ENCODE results near the gene ARNT2. TPM values are rescaled to one million over a fixed set of nuclear protein-coding genes. Genes with fewer than 3 reads are reported as not detected.

The ARNT2 gene
- total RNA-seq, 1 donor from 2014 or later = 72.4 TPM

GRCh38 chr15:80591938-80592825 lies 188.0 kb downstream of the ARNT2 start:
- peaks cover 4% of the 10 kb centered on the region for H3K4me1 Mint-ChIP-seq (ENCODE audit: unreplicated experiment)
- no peak for DNase-seq (ENCODE audit: extremely low spot score, unreplicated experiment)
- no peaks in the 10 kb centered on the region for H3K9me3 Mint-ChIP-seq (ENCODE audit: unreplicated experiment)
- TF ChIP-seq CTCF (IDR thresholded peaks at IDR 0.05) = no peak
- peaks cover 47% of the 10 kb centered on the region for H3K36me3 Mint-ChIP-seq (ENCODE audit: unreplicated experiment)
- no peaks in the 10 kb centered on the region for H3K27me3 Mint-ChIP-seq (ENCODE audit: unreplicated experiment)
- no peak overlapping the region for H3K4me3 Mint-ChIP-seq (ENCODE audit: unreplicated experiment)
- no peak overlapping the region for H3K27ac Mint-ChIP-seq (ENCODE audit: unreplicated experiment)

DNA sequence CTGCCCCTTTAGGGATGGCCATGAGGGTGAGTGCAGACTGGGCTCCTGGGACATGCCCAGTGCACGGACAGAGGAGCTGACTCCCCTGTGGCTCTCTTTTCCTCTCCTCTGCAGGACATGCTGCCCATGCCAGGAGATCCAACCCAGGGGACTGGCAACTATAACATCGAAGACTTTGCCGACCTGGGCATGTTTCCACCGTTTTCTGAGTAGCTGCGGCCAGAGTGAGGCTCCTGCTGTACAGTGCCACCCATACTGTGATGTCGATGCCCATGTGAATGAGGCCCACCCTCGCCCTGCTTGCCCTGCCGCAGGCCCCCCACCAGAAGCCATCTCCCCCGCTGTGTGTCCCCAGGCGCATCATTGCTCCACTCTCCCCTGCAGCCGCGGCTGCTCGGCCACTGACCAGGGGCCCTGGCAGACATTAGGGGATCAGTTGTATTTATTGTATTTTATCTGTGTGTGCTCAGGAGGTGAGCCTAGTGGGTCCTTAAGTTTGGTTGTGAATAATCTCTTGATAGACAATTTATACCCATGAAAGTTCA lies 189.4 kb downstream of the ARNT2 start:
- peaks cover 42% of the 10 kb centered on the region for H3K36me3 Mint-ChIP-seq (ENCODE audit: unreplicated experiment)
- H3K27me3 Mint-ChIP-seq (ENCODE audit: unreplicated experiment) = no peaks in the 10 kb centered on the region
- no peak for DNase-seq (ENCODE audit: extremely low spot score, unreplicated experiment)
- no peak overlapping the region for H3K4me3 Mint-ChIP-seq (ENCODE audit: unreplicated experiment)
- no peaks in the 10 kb centered on the region for H3K9me3 Mint-ChIP-seq (ENCODE audit: unreplicated experiment)
- TF ChIP-seq CTCF (IDR thresholded peaks at IDR 0.05) = no peak
- H3K27ac Mint-ChIP-seq (ENCODE audit: unreplicated experiment) = no peak overlapping the region
- no peaks in the 10 kb centered on the region for H3K4me1 Mint-ChIP-seq (ENCODE audit: unreplicated experiment)

DNA sequence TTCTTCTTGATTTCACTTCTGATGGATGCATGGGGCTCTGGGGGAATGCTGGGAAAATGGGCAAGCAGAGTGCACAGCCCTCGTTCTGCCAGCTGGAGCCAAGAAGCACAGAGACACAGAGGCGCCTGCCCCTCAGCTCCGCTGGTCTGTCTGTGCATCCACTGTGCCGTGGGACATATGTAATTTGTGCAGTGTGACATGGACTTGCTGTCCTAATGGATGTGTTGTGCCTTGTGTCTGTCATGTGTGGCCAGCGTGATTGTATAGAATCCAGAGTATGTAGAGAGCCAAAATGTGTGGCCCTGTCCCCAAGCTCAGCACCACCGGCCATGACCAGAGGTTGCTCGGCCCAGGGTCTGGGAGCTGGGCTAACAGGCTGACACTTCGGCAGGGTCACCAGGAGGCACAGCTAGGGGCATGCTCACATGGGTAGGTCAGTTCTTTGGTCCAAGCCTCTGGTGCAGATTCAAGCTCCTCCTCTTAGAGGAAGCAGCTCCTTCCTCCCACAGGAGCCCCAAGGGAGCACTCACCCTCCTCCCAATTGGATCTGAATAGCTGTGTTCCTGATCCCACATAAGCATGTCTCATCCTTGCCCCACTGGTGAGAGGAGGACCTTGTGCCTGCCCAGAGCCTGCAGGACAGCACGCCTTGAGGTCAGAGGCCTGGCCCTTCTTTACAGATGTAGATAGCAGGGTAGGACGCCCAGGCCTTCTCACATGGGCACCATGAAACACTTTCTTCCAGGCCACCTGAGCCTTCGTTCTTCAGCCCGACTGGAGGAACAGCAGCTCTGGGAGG lies 190.1 kb downstream of the ARNT2 start:
- Mint-ChIP-seq H3K27ac (ENCODE audit: unreplicated experiment) (no peak overlapping the region), H3K9me3 (ENCODE audit: unreplicated experiment) (peaks cover 4% of the 10 kb centered on the region), H3K36me3 (ENCODE audit: unreplicated experiment) (peaks cover 41% of the 10 kb centered on the region), H3K27me3 (ENCODE audit: unreplicated experiment) (no peaks in the 10 kb centered on the region), H3K4me1 (ENCODE audit: unreplicated experiment) (peaks cover 1% of the 10 kb centered on the region), H3K4me3 (ENCODE audit: unreplicated experiment) (no peak overlapping the region)
- DNase-seq (ENCODE audit: extremely low spot score, unreplicated experiment) = no peak
- TF ChIP-seq CTCF (IDR thresholded peaks at IDR 0.05) = no peak

GRCh38 chr15:80595396-80595795 lies 191.2 kb downstream of the ARNT2 start:
- no peak for TF ChIP-seq CTCF (IDR thresholded peaks at IDR 0.05)
- Mint-ChIP-seq H3K36me3 (ENCODE audit: unreplicated experiment) (peaks cover 47% of the 10 kb centered on the region), H3K9me3 (ENCODE audit: unreplicated experiment) (peaks cover 13% of the 10 kb centered on the region), H3K4me1 (ENCODE audit: unreplicated experiment) (peaks cover 2% of the 10 kb centered on the region), H3K27me3 (ENCODE audit: unreplicated experiment) (no peaks in the 10 kb centered on the region), H3K27ac (ENCODE audit: unreplicated experiment) (no peak overlapping the region), H3K4me3 (ENCODE audit: unreplicated experiment) (no peak overlapping the region)
- no peak for DNase-seq (ENCODE audit: extremely low spot score, unreplicated experiment)
